ENCODE measurements around the gene MAN1A2.

The MAN1A2 gene

GRCh38 chr1:117359561-117360289 is 7.5 kb upstream of the MAN1A2 start:
- H3K9ac ChIP-seq (ENCODE audit: low read depth in 1 of 2, low read length in 2 of 2): no peak overlapping the region
- peaks cover 0 to 14% of the 10 kb centered on the region in 2 donors for H3K4me1 ChIP-seq (ENCODE audit: control insufficient read depth in 1 of 2, insufficient read depth in 2 of 2, low read length in 2 of 2)
- no peaks in the 10 kb centered on the region for H3K36me3 ChIP-seq (ENCODE audit: control insufficient read depth in 1 of 2, insufficient read depth in 2 of 2, low read length in 2 of 2)
- no peak overlapping the region for H3K27ac ChIP-seq (ENCODE audit: low read depth, low read length)
- H3K9me3 ChIP-seq (ENCODE audit: control insufficient read depth in 1 of 2, low read length in 2 of 2): no peaks in the 10 kb centered on the region
- H3K27me3 ChIP-seq (ENCODE audit: control insufficient read depth in 1 of 2, insufficient read depth in 2 of 2, low read length in 2 of 2): no peaks in the 10 kb centered on the region
- peak overlapping the region in 1 of 2 donors; percentile 29 for H3K4me3 ChIP-seq (ENCODE audit: low read depth in 1 of 2, low read length in 2 of 2)

GRCh38 chr1:117362986-117363385 is 4.3 kb upstream of the MAN1A2 start:
- Histone ChIP-seq H3K27ac (ENCODE audit: low read depth, low read length) (no peak overlapping the region), H3K4me1 (ENCODE audit: control insufficient read depth in 1 of 2, insufficient read depth in 2 of 2, low read length in 2 of 2) (peaks cover 13 to 24% of the 10 kb centered on the region in 2 donors), H3K4me3 (ENCODE audit: low read depth in 1 of 2, low read length in 2 of 2) (no peak overlapping the region), H3K9ac (ENCODE audit: low read depth in 1 of 2, low read length in 2 of 2) (no peak overlapping the region), H3K27me3 (ENCODE audit: control insufficient read depth in 1 of 2, insufficient read depth in 2 of 2, low read length in 2 of 2) (no peaks in the 10 kb centered on the region), H3K9me3 (ENCODE audit: control insufficient read depth in 1 of 2, low read length in 2 of 2) (no peaks in the 10 kb centered on the region), H3K36me3 (ENCODE audit: control insufficient read depth in 1 of 2, insufficient read depth in 2 of 2, low read length in 2 of 2) (no peaks in the 10 kb centered on the region)

DNA sequence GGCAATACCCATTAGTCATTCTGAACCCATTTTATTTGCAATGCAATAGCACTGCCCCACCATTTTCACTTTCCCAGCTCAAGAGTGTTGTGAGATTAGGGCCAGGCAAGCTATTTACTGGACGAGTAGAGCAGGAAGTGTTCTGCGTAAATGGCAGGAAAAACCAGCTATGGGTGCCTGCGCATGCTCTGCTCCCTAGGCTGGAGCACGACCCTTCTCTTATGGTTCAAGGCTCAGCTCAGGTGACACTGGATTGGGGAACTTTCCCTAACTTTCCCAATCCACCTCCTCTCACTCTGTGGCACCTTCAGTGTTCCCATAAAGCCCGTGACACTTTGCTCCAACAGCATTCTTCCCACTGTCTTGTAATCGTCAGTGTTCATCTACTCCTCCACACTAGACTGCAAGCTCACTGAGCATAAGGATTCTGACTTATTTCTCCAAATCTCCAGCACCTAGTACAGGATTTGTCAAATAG is 3.6 kb upstream of the MAN1A2 start:
- Histone ChIP-seq H3K9ac (ENCODE audit: low read depth in 1 of 2, low read length in 2 of 2) (no peak overlapping the region), H3K4me1 (ENCODE audit: control insufficient read depth in 1 of 2, insufficient read depth in 2 of 2, low read length in 2 of 2) (peaks cover 13 to 24% of the 10 kb centered on the region in 2 donors), H3K36me3 (ENCODE audit: control insufficient read depth in 1 of 2, insufficient read depth in 2 of 2, low read length in 2 of 2) (no peaks in the 10 kb centered on the region), H3K9me3 (ENCODE audit: control insufficient read depth in 1 of 2, low read length in 2 of 2) (no peaks in the 10 kb centered on the region), H3K27me3 (ENCODE audit: control insufficient read depth in 1 of 2, insufficient read depth in 2 of 2, low read length in 2 of 2) (no peaks in the 10 kb centered on the region), H3K27ac (ENCODE audit: low read depth, low read length) (no peak overlapping the region), H3K4me3 (ENCODE audit: low read depth in 1 of 2, low read length in 2 of 2) (no peak overlapping the region)

GRCh38 chr1:117364240-117364639 is 3.0 kb upstream of the MAN1A2 start:
- H3K27ac ChIP-seq (ENCODE audit: low read depth, low read length): no peak overlapping the region

DNA sequence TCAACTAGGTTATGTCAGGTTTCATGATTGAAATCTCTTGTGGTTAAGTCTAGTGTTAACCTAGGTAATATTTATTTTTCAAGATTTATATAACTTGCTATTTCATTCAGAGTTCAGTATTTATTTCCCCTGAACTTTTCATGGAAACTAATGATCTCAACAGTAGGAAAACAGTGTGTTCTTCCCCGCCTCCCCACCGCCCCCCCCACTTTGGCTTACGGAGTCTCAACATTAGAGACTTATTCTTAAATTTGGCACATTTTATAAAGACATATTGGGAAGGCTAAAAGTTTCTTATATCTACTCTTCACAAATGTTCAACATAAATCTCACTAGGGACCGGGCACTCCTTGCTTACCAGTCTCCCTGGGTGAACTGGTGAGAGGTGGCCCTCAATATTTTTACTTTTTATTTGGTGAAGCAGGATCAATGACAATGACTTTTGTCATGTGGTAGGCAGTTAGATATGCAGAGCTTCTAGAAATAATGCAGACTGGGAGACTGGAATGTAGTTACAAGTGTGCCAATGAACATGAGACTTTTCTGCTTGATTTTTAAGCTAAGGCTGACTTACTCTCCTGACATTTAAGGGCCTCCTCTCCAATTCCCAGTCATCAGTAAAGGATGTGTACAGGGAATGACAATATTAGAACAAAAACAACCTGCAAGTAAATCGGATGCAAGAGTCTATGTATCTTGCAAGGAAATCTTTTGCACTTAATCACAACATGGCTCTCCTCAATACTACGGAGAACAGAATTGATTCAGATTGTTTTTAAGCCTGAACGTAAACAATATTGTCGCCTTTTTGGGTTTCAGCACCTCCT is 1.7 kb upstream of the MAN1A2 start:
- H3K36me3 ChIP-seq (ENCODE audit: control insufficient read depth in 1 of 2, insufficient read depth in 2 of 2, low read length in 2 of 2): no peaks in the 10 kb centered on the region
- H3K9ac ChIP-seq (ENCODE audit: low read depth in 1 of 2, low read length in 2 of 2): peak overlapping the region; percentile 90 to 97
- H3K4me1 ChIP-seq (ENCODE audit: control insufficient read depth in 1 of 2, insufficient read depth in 2 of 2, low read length in 2 of 2): peaks cover 23 to 28% of the 10 kb centered on the region in 2 donors
- H3K4me3 ChIP-seq (ENCODE audit: low read depth in 1 of 2, low read length in 2 of 2): peak overlapping the region; percentile 82 to 88
- H3K27ac ChIP-seq (ENCODE audit: low read depth, low read length): no peak overlapping the region
- no peaks in the 10 kb centered on the region for H3K9me3 ChIP-seq (ENCODE audit: control insufficient read depth in 1 of 2, low read length in 2 of 2)
- no peaks in the 10 kb centered on the region for H3K27me3 ChIP-seq (ENCODE audit: control insufficient read depth in 1 of 2, insufficient read depth in 2 of 2, low read length in 2 of 2)

More at GRCh38 chr1:117364240-117364639, 3.0 kb upstream of the MAN1A2 start:
- Histone ChIP-seq H3K36me3 (ENCODE audit: control insufficient read depth in 1 of 2, insufficient read depth in 2 of 2, low read length in 2 of 2) (no peaks in the 10 kb centered on the region), H3K4me1 (ENCODE audit: control insufficient read depth in 1 of 2, insufficient read depth in 2 of 2, low read length in 2 of 2) (peaks cover 14 to 22% of the 10 kb centered on the region in 2 donors), H3K27me3 (ENCODE audit: control insufficient read depth in 1 of 2, insufficient read depth in 2 of 2, low read length in 2 of 2) (no peaks in the 10 kb centered on the region), H3K4me3 (ENCODE audit: low read depth in 1 of 2, low read length in 2 of 2) (no peak overlapping the region), H3K9ac (ENCODE audit: low read depth in 1 of 2, low read length in 2 of 2) (no peak overlapping the region), H3K9me3 (ENCODE audit: control insufficient read depth in 1 of 2, low read length in 2 of 2) (no peaks in the 10 kb centered on the region)

DNA sequence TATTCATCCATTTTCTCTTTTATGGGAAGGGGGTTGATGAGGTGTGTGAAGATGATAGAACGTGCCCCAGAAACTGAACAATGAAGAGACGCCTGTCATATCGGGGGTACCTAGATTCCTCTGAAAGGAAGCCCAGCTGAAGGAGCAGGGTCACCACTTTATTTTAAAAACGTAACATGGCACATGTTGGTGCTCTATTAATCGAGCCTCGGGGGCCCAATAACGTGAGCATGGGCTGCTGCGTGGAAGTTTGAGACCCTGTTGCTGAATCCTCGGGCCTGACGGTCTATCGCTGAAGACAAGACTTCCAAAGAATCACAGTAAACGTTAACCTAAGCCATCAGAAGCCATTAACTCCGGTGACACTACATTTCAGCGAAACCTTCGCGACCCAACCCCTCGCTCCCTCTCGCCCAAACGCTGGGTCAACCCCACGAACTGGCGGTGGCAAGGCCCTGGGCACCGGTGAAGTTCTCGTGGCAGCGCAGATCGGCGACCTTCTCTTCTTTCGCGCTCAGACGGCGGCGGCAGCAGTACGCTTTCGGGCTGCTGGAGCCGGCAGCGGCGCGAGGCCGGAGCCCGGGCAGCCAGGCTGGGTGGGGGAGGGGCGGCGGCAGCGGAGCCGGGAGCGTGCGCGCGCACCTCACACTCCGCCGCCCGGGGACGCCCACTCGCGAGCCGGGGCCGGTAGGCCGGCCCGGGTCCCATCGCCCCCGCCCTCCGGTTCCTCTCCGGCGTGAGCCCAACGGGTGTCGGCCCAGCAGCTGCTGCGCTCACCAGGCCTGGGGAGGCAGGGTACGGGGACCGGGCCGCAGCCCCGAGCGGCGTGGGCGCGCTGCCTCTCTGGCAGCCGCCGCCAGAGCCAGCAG is 838 bp upstream of the MAN1A2 start:
- Histone ChIP-seq H3K27ac (ENCODE audit: low read depth, low read length) (peak overlapping the region; percentile 92), H3K36me3 (ENCODE audit: control insufficient read depth in 1 of 2, insufficient read depth in 2 of 2, low read length in 2 of 2) (no peaks in the 10 kb centered on the region), H3K9me3 (ENCODE audit: control insufficient read depth in 1 of 2, low read length in 2 of 2) (no peaks in the 10 kb centered on the region), H3K9ac (ENCODE audit: low read depth in 1 of 2, low read length in 2 of 2) (peak overlapping the region; percentile 90 to 97), H3K4me1 (ENCODE audit: control insufficient read depth in 1 of 2, insufficient read depth in 2 of 2, low read length in 2 of 2) (peaks cover 23 to 34% of the 10 kb centered on the region in 2 donors), H3K27me3 (ENCODE audit: control insufficient read depth in 1 of 2, insufficient read depth in 2 of 2, low read length in 2 of 2) (no peaks in the 10 kb centered on the region), H3K4me3 (ENCODE audit: low read depth in 1 of 2, low read length in 2 of 2) (peak overlapping the region; percentile 82 to 88)

DNA sequence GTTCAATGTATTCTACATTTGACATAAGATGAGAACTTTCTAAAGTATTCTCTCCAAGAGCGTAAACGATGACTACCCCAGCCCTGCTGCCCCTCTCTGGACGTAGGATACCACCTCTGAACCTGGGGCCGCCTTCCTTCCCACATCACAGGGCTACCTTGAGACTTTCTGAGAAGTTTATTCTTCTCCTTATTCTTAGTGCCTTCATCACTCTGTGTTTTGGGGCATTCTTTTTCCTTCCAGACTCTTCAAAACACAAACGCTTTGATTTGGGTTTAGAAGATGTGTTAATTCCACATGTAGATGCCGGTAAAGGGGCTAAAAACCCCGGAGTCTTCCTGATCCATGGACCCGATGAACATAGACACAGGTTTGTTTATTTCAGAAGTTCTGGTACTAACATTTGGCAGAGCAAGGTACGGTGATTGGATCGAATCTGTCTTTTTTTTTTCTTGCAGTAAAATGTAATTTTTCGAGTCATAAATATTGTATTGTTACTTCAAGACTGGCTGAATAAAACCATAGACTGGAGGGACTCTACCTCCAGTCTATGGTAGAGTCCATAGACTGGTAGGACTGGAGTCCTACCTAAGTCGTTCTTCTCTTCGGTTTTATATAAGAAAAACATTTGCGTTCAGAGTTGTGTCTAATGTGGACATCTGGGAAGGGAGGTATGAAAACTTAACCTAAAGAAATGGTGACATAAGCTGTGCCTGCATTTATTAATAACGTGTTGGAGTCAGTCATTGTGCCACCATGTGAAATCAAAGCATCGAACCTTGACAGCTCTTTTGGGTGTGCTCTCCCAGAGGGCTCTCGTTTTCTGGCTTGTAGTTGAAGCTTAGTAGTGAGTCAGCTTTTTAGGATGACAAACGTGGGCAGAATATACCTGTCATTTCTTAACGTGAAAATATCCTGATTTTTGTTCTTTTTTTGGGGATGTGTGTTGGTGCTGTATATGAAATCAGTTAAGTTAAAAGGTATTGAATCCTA is 1.2 kb downstream of the MAN1A2 start:
- no peak overlapping the region for H3K27ac ChIP-seq (ENCODE audit: low read depth, low read length)
- no peaks in the 10 kb centered on the region for H3K9me3 ChIP-seq (ENCODE audit: control insufficient read depth in 1 of 2, low read length in 2 of 2)
- peak overlapping the region; percentile 75 to 82 for H3K9ac ChIP-seq (ENCODE audit: low read depth in 1 of 2, low read length in 2 of 2)
- H3K4me3 ChIP-seq (ENCODE audit: low read depth in 1 of 2, low read length in 2 of 2): peak overlapping the region; percentile 82 to 88
- H3K4me1 ChIP-seq (ENCODE audit: control insufficient read depth in 1 of 2, insufficient read depth in 2 of 2, low read length in 2 of 2): peaks cover 23 to 47% of the 10 kb centered on the region in 2 donors
- no peaks in the 10 kb centered on the region for H3K36me3 ChIP-seq (ENCODE audit: control insufficient read depth in 1 of 2, insufficient read depth in 2 of 2, low read length in 2 of 2)
- no peaks in the 10 kb centered on the region for H3K27me3 ChIP-seq (ENCODE audit: control insufficient read depth in 1 of 2, insufficient read depth in 2 of 2, low read length in 2 of 2)

GRCh38 chr1:117370071-117370470 is 2.8 kb downstream of the MAN1A2 start:
- Histone ChIP-seq H3K9me3 (ENCODE audit: control insufficient read depth in 1 of 2, low read length in 2 of 2) (no peaks in the 10 kb centered on the region), H3K27me3 (ENCODE audit: control insufficient read depth in 1 of 2, insufficient read depth in 2 of 2, low read length in 2 of 2) (no peaks in the 10 kb centered on the region), H3K36me3 (ENCODE audit: control insufficient read depth in 1 of 2, insufficient read depth in 2 of 2, low read length in 2 of 2) (no peaks in the 10 kb centered on the region), H3K4me3 (ENCODE audit: low read depth in 1 of 2, low read length in 2 of 2) (peak overlapping the region; percentile 82 to 88), H3K27ac (ENCODE audit: low read depth, low read length) (no peak overlapping the region), H3K9ac (ENCODE audit: low read depth in 1 of 2, low read length in 2 of 2) (peak overlapping the region in 1 of 2 donors; percentile 75), H3K4me1 (ENCODE audit: control insufficient read depth in 1 of 2, insufficient read depth in 2 of 2, low read length in 2 of 2) (peaks cover 23 to 39% of the 10 kb centered on the region in 2 donors)

DNA sequence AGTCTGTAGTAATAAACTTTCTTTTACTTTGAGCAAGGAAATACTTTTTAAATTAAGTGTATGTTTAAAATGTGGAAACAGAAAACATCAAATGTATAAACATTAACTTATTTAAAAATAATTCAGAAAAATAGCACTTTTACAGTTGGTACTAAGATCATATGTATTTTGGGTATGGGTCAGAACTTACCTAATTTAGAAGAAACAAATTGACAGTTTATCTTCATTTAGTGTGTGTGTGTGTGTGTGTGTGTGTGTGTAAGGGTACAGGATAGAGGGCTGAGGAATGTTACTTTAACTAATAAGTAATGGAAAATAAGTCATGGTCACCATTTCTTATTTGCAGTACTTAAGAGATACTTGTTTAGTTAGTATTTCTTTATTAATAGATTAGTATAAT is 3.3 kb downstream of the MAN1A2 start:
- H3K27ac ChIP-seq (ENCODE audit: low read depth, low read length): no peak overlapping the region
- peak overlapping the region; percentile 82 to 88 for H3K4me3 ChIP-seq (ENCODE audit: low read depth in 1 of 2, low read length in 2 of 2)

More for the DNA sequence above, 3.3 kb downstream of the MAN1A2 start:
- peaks cover 20 to 35% of the 10 kb centered on the region in 2 donors for H3K4me1 ChIP-seq (ENCODE audit: control insufficient read depth in 1 of 2, insufficient read depth in 2 of 2, low read length in 2 of 2)
- H3K9ac ChIP-seq (ENCODE audit: low read depth in 1 of 2, low read length in 2 of 2): peak overlapping the region in 1 of 2 donors; percentile 75
- no peaks in the 10 kb centered on the region for H3K36me3 ChIP-seq (ENCODE audit: control insufficient read depth in 1 of 2, insufficient read depth in 2 of 2, low read length in 2 of 2)
- no peaks in the 10 kb centered on the region for H3K9me3 ChIP-seq (ENCODE audit: control insufficient read depth in 1 of 2, low read length in 2 of 2)
- H3K27me3 ChIP-seq (ENCODE audit: control insufficient read depth in 1 of 2, insufficient read depth in 2 of 2, low read length in 2 of 2): no peaks in the 10 kb centered on the region

All from duodenal mucosa (tissue), 2 donors.